NB4 (cell line): ENCODE results near the gene EIF3K.

ENCODE experiments used
- DNase-seq: peaks from one replicate; pipeline ENCODE4 v3.0.0; 2010; ENCODE audit warnings: low read depth
- H3K4me3 ChIP-seq: one replicate; pipeline ENCODE4 v1.5.1; 2011; ENCODE audit warnings: mild to moderate bottlenecking, low read depth, low read length, moderate library complexity
- MYC ChIP-seq: IDR thresholded peaks from 2 replicates; pipeline ENCODE4 v1.6.1; 2011; ENCODE audit warnings: low read depth, low read length
- POLR2A ChIP-seq: IDR thresholded peaks from 2 replicates; pipeline ENCODE4 v1.6.1; 2011; ENCODE audit warnings: mild to moderate bottlenecking; ENCODE audit not compliant: insufficient read length; ENCODE audit errors: extremely low read depth
- TF ChIP-seq, protein P1 (sequence below): IDR thresholded peaks from one replicate; pipeline ENCODE4 v1.5.1; 2012; ENCODE audit warnings: low read depth, low read length
- TF ChIP-seq, protein P2 (sequence below): IDR thresholded peaks from 2 replicates; pipeline ENCODE4 v1.6.1; 2011; ENCODE audit warnings: low read depth, low read length

Gene EIF3K

DNA sequence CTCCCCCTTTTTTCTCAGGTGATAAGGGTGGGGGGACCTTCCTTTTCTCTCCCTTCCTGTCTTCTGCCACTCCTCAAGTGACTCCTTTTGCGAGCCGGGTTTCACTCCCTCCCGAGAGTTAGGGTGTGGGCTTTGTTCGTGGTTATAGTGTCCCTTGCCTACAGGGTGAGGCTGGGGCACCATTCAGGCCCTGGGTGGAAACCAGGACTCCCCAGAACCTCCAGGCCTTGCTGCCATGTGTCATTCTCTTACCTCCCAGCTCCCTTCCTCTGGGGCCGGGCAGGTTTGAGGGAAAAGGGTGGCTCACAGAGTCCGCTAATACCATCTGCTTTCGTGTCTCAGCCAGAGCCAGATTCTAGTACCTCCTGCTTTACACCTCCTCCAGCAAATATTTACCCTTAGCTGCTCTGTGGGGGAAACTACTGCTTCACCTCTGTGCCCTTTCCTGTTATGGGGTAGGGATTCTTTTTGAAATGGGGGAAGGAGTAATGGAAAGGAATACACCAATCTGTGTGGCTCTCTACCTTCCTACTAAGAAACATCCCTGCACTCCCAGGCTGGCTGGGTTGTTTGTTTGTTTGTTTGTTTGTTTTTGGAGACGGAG lies 31.3 kb downstream of the EIF3K start:
- DNase-seq: no peak
- H3K4me3 ChIP-seq: peak overlapping the region; percentile 87
- TF ChIP-seq MYC: no peak
- TF ChIP-seq, protein P1, sequence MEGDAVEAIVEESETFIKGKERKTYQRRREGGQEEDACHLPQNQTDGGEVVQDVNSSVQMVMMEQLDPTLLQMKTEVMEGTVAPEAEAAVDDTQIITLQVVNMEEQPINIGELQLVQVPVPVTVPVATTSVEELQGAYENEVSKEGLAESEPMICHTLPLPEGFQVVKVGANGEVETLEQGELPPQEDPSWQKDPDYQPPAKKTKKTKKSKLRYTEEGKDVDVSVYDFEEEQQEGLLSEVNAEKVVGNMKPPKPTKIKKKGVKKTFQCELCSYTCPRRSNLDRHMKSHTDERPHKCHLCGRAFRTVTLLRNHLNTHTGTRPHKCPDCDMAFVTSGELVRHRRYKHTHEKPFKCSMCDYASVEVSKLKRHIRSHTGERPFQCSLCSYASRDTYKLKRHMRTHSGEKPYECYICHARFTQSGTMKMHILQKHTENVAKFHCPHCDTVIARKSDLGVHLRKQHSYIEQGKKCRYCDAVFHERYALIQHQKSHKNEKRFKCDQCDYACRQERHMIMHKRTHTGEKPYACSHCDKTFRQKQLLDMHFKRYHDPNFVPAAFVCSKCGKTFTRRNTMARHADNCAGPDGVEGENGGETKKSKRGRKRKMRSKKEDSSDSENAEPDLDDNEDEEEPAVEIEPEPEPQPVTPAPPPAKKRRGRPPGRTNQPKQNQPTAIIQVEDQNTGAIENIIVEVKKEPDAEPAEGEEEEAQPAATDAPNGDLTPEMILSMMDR: no peak
- TF ChIP-seq POLR2A: no peak
- TF ChIP-seq, protein P2, sequence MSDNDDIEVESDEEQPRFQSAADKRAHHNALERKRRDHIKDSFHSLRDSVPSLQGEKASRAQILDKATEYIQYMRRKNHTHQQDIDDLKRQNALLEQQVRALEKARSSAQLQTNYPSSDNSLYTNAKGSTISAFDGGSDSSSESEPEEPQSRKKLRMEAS: no peak

DNA sequence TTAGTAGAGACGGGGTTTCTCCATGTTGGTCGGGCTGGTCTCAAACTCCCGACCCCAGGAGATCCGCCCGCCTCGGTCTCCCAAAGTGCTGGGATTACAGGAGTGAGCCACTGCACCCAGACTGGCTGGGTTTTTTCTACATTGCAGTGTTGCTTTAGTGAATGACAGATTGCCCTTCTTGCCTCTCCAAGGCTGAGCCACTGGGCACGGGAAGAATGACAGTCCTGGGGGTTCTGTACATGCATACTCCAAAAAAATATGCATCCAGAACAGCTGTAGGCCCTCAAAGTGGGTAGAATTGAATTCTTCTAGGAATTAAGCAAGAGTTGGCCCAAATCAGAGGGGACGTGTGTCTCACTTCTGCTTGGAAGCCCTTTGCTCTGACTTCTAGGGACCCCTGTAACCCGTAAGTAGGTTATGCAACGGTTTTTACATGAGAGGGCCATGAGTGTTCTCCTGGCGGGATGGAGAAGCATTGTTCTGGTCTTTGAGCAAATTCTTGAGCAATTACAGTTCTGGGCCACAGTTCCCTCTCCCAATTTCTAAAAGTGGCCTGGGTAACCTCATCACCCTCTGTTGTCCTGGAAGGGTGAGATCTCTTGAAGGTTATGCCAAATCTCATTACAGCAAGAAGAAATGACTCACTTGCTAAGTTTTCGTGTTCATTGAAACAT lies 32.1 kb downstream of the EIF3K start:
- TF ChIP-seq POLR2A: no peak
- TF ChIP-seq, protein P2: no peak
- TF ChIP-seq MYC: no peak
- TF ChIP-seq, protein P1: no peak
- DNase-seq: peak; percentile 81
- H3K4me3 ChIP-seq: peak overlapping the region; percentile 48

DNA sequence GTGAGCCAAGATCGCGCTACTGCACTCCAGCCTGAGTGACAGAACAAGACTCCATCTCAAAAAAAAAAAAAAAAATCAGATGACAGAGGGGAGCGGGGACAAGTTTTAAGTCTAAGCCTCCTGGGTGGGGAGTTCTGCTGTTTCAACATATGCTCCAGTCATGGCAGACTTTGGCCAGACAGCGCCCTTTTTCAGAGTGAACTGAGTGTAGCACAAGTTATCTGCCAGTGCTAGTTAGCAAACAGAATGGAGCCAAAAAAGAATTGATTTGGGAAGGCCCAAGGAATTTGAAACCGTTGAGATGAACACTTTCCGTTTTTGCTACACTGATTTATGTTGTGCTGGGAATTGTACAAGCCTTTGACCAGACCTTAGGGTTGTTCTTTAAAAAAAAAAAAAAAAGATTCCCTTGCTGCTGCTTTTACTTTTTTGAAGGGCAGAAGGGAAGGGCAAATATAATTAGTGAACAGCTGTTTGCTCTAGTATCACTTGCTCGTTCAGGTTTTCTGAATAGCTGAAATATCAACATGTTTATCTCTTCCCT lies 34.1 kb downstream of the EIF3K start:
- TF ChIP-seq, protein P2: no peak
- no peak for TF ChIP-seq POLR2A
- TF ChIP-seq, protein P1: no peak
- TF ChIP-seq MYC: no peak
- H3K4me3 ChIP-seq: peak overlapping the region; percentile 21
- DNase-seq: no peak

DNA sequence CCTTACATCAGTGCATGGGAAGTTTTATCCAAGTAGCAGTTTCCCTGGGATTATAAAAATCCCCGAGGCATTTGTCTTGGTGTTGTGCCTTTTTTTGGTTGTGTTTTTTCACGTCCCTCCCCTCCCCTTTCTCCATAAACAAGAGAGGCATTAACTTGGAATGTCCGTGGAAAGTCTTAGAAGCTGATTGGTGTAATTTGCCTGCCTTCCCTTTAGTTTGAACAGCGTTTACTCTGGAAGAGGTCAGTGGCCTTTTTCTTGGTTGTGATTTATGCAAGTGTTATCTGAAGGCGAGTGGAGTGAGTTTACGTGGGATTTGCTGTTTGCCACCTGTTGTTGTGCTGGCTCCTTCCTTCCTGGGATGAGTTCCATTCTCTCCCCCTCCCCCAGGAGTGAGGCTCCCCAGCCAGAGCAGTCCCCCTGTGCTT lies 35.7 kb downstream of the EIF3K start:
- no peak for DNase-seq
- TF ChIP-seq MYC: no peak
- TF ChIP-seq, protein P1: no peak
- TF ChIP-seq, protein P2: no peak
- no peak for TF ChIP-seq POLR2A
- no peak overlapping the region for H3K4me3 ChIP-seq

DNA sequence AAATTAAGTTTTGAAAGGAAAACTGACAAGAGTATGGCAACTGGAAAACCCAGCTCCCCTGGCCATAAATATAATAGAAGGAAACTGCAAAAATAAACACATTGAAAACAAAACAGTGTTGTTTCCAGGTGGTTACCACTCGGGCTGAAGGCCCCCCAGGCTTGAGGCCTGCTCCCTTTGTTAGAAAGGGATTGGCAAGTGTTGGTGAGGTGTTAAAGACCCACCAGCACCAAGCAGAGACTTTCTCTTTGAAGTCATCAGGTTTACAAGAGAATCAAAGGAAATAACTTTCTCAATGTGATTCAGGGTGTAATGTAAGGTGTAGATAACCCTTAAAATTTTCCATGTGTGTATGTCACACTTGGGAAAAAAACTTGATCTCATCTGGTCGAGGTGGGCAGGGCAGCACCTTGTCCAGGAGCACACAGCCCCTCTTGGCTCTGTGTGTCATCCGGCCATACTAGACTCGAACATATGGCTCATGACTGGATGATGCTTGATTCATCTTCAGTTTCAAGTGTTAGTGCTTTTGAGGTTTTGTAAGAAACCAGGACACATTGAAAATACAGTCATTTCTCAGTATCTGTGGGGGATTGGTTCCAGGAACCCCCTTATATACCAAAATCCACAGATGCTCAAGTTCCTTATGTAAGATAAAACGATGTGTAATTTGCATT lies 36.3 kb downstream of the EIF3K start:
- DNase-seq: no peak
- H3K4me3 ChIP-seq: no peak overlapping the region
- TF ChIP-seq, protein P1: no peak
- TF ChIP-seq POLR2A: no peak
- TF ChIP-seq, protein P2: no peak
